Left ventricle myocardium inferior (tissue), 1 donor: ENCODE data around the gene LAMB4. TPM values are rescaled to one million over a fixed set of nuclear protein-coding genes. Genes with fewer than 3 reads are reported as not detected.

ENCODE experiments used
- DNase-seq: peaks from one replicate; pipeline ENCODE4 v3.0.0-alpha.2; 2020
- H3K27ac ChIP-seq: fragments of 200-600 bp; replicated peaks from 2 replicates; pipeline ENCODE4 v1.8.0; 2021
- H3K27me3 ChIP-seq: fragments of 200-600 bp; 2 replicates; pipeline ENCODE4 v1.8.0; 2021; ENCODE audit warnings: low read depth
- H3K36me3 ChIP-seq: fragments of 200-600 bp; 2 replicates; pipeline ENCODE4 v1.8.0; 2021
- H3K4me1 ChIP-seq: fragments of 200-600 bp; 2 replicates; pipeline ENCODE4 v1.8.0; 2021
- H3K4me3 ChIP-seq: fragments of 200-600 bp; 2 replicates; pipeline ENCODE4 v1.8.0; 2021; ENCODE audit warnings: mild to moderate bottlenecking, moderate library complexity
- H3K9me3 ChIP-seq: fragments of 200-600 bp; replicated peaks from 2 replicates; pipeline ENCODE4 v1.8.0; 2021
- intact Hi-C: fragments of 100-400 bp; cut with micrococcal nuclease; formaldehyde crosslinking; loops from one replicate; pipeline ENCODE4 v1.11.0; 2022
- total RNA-seq: library from RNA; stranded (reverse); fragmentation: NEBNext Ultra II Directional; extraction: Animal tissue kit (Norgen Biotek cat#: 25700); gene quantifications from one replicate; pipeline ENCODE4 v1.2.1, GENCODE V29; 2021
- TF ChIP-seq, protein P1 (sequence below): fragments of 200-600 bp; IDR thresholded peaks from 2 replicates; pipeline ENCODE4 v1.8.0; 2021; ENCODE audit warnings: antibody characterized with exemption, mild to moderate bottlenecking, borderline replicate concordance
- donor health status: DM: no; HTN: yes; CAD: no; lungs with severe emphysema.

Gene LAMB4
- total RNA-seq, 1 donor from 2014 or later: 0.33 TPM

DNA sequence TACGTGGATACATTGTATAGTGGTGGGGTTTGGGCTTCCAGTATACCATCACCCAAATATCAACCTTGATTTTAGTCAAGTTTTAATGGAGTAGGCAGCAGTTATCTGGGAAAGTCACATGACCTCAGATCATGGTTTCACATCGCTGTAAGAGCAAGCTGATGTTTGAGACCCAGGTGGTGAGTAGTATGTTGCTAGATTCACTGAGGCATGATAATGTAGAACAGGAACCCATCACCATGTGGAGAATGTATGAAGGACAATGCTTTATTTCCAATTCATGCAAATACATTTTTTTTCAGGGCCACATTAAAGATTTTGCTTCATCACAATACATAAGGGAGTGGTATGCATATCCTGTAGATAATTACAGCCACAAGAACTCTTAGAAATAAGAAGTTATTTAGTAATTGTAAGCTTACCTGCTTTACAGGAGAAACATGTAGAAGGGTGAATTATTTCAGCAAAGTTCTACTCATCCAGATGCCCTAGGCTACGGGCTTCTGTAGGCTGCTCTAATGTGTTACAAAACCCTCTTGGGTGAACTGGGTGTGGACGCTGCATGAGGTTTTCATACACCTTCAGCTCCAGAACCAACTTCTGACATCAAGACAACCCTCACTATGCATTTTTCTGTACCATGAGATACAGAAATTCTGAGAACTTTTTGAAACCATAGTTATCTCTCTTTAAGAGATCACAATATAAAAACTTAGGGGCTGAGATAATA is 27.6 kb upstream of the LAMB4 start:
- DNase-seq: no peak
- Histone ChIP-seq H3K36me3 (no peaks in the 10 kb centered on the region), H3K27me3 (peaks cover 8% of the 10 kb centered on the region), H3K4me1 (no peaks in the 10 kb centered on the region), H3K9me3 (no peaks in the 10 kb centered on the region), H3K27ac (no peak overlapping the region), H3K4me3 (no peak overlapping the region)
- intact Hi-C loops: no loop called here
- TF ChIP-seq, protein P1, sequence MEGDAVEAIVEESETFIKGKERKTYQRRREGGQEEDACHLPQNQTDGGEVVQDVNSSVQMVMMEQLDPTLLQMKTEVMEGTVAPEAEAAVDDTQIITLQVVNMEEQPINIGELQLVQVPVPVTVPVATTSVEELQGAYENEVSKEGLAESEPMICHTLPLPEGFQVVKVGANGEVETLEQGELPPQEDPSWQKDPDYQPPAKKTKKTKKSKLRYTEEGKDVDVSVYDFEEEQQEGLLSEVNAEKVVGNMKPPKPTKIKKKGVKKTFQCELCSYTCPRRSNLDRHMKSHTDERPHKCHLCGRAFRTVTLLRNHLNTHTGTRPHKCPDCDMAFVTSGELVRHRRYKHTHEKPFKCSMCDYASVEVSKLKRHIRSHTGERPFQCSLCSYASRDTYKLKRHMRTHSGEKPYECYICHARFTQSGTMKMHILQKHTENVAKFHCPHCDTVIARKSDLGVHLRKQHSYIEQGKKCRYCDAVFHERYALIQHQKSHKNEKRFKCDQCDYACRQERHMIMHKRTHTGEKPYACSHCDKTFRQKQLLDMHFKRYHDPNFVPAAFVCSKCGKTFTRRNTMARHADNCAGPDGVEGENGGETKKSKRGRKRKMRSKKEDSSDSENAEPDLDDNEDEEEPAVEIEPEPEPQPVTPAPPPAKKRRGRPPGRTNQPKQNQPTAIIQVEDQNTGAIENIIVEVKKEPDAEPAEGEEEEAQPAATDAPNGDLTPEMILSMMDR: no peak

DNA sequence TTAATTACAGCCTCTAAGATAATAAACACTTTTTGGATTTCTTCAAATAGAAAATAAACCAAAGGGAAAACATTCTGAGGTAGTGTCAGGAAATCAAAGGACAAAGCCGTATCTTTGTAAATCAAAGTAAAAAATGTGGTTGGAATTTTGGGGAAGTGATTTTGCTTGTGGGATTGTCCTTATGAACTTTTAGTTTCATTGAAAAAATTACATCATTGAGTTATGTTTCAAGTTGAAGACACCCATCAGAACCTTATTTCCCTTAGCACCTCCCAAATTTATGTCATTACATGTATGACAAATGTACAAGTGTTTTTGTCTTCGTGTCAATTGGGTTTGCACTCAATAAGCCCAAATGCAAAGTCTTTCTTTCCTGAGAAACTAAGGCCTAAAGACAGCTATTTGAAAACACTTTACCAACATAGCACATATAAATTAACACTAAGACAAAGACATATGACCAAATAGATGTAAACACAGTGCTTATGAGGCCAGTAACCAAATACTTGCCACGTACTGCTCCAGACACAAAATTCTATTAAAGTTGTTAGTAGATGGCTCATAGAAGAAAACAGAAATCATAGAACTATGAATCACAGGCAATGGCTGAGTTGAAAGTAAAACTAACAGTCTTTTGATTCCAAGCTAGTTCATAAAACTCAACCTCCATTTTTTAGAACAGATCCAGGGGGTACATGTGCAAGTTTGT is 26.9 kb upstream of the LAMB4 start:
- intact Hi-C loops: no loop called here
- Histone ChIP-seq H3K4me3 (no peak overlapping the region), H3K9me3 (no peaks in the 10 kb centered on the region), H3K27me3 (peaks cover 8% of the 10 kb centered on the region), H3K27ac (no peak overlapping the region), H3K36me3 (no peaks in the 10 kb centered on the region), H3K4me1 (no peaks in the 10 kb centered on the region)
- TF ChIP-seq, protein P1: no peak
- DNase-seq: no peak

DNA sequence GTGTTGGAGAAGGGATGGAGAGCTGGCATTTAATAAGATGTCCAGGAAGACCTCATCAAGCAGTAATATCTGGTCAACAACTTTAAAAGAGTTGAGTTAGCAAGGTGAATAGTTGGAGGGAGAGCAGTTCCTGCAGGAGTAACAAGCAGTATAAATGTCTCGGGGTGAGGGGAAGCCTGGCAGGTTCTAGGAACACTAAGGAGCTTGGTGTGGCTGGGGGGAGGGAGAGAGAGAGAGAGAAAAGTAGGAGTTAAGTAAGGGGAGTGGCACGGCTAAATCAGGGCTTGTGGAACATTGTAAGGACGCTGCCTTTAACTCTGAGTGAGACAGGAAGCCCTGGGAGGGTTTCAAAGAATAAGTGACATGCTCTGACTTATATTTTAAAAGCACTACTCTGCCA is 22.0 kb upstream of the LAMB4 start:
- Histone ChIP-seq H3K4me3 (no peak overlapping the region), H3K36me3 (no peaks in the 10 kb centered on the region), H3K4me1 (no peaks in the 10 kb centered on the region), H3K27me3 (peaks cover 7% of the 10 kb centered on the region), H3K27ac (no peak overlapping the region), H3K9me3 (no peaks in the 10 kb centered on the region)
- DNase-seq: no peak
- TF ChIP-seq, protein P1: no peak
- intact Hi-C loops: no loop called here

DNA sequence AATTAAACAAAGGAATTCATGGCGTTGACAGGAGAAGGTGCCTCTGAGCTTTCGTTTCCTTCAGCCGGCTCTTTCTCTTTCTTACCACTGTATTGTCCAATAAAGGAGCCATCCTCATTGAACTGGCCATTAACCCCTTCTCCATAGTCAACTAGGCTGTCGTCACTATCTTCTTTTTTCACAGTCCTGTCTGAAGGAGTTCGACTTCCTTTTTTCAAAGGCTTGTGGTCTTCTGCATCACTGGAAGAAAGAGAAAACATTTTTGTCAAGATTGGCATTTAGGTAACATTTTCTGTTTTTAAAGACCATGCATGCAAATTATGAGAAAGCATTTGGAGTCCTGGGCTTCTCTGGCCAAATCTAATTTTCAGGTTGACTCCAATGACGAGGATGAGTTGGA is 19.7 kb upstream of the LAMB4 start:
- intact Hi-C loops: no loop called here
- Histone ChIP-seq H3K9me3 (no peaks in the 10 kb centered on the region), H3K4me3 (no peak overlapping the region), H3K36me3 (no peaks in the 10 kb centered on the region), H3K4me1 (peaks cover 11% of the 10 kb centered on the region), H3K27me3 (peaks cover 7% of the 10 kb centered on the region), H3K27ac (no peak overlapping the region)
- TF ChIP-seq, protein P1: no peak
- no peak for DNase-seq

DNA sequence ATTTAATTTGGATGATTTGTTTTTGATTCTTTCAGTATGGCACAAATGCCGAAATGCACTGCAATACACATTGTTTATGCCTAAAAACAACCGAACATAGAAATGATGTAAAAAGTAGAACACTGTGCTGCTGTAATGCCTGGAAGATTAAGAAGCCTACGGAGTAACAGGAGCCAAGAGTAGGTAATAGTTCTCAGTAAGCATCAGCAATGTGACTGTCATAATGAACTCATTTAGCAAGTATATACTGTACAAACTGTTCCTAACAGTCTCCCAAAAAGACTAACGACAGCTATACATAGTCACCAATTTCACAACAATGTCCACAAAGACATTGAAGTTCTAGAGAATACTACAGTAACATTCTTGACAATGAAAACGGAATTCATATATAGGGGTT is 19.0 kb upstream of the LAMB4 start:
- Histone ChIP-seq H3K27me3 (peaks cover 7% of the 10 kb centered on the region), H3K27ac (no peak overlapping the region), H3K36me3 (no peaks in the 10 kb centered on the region), H3K4me1 (peaks cover 11% of the 10 kb centered on the region), H3K9me3 (no peaks in the 10 kb centered on the region), H3K4me3 (no peak overlapping the region)
- intact Hi-C loops: no loop called here
- TF ChIP-seq, protein P1: no peak
- DNase-seq: no peak
